GM21423 (cell line): ENCODE data around the gene LHPP.

ENCODE experiments used
- ATAC-seq: cut with Tn5 transposase; IDR thresholded peaks from one replicate; pipeline ENCODE4 v1.9.1; 2021; ENCODE audit warnings: mild to moderate bottlenecking, moderate library complexity; ENCODE audit not compliant: unreplicated experiment

Gene LHPP

GRCh38 chr10:124495162-124495561 lies 33.5 kb downstream of the LHPP start:
- ATAC-seq, result no peak

- no peak for ATAC-seq
Observed at GRCh38 chr10:124495725-124496124, 34.1 kb downstream of the LHPP start.

GRCh38 chr10:124496150-124496549 lies 34.5 kb downstream of the LHPP start:
- no peak for ATAC-seq

GRCh38 chr10:124496620-124497019 lies 35.0 kb downstream of the LHPP start:
- no peak for ATAC-seq

GRCh38 chr10:124497196-124497881 lies 35.7 kb downstream of the LHPP start:
- ATAC-seq, result no peak

DNA sequence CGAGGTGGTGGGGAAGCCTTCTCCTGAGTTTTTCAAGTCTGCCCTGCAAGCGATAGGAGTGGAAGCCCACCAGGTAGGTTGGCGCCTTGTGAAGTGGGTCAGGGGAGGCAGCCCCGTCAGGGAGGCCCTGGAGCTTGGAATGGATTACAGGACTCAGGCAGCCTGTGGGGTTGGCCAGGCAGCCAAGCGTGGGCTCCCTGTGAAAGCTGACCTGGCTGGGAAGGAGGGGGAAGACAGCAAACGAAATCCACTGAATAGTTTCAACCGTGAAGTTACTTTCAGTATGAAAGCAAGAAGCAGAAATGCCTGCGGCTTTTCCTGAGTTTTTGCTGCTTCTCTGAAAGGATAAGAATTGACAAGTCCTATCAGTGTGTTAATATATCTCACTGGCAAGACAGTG lies 36.4 kb downstream of the LHPP start:
- no peak for ATAC-seq

DNA sequence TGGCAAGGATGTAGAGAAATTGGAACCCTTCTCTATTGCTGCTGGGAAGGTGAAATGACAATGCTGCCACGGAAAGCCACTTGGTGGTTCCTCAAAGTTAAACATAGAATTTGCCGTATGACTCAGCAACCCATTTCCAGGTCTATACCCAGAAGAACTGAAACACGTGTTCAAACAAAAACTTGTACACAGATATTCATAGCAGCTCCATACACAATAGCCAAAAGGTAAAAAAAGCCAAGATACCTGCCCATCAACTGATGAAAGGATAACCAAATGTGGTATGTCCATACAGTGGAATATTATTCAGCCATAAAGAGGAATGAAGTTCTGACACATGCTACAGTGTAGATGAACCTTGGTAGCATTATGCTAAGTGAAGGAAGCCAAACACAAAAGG lies 39.1 kb downstream of the LHPP start:
- no peak for ATAC-seq

GRCh38 chr10:124504711-124505110 lies 43.1 kb downstream of the LHPP start:
- ATAC-seq, result no peak

GRCh38 chr10:124505279-124505678 lies 43.7 kb downstream of the LHPP start:
- ATAC-seq, result no peak

- no peak for ATAC-seq
Observed at GRCh38 chr10:124508070-124508667, 46.5 kb downstream of the LHPP start.

DNA sequence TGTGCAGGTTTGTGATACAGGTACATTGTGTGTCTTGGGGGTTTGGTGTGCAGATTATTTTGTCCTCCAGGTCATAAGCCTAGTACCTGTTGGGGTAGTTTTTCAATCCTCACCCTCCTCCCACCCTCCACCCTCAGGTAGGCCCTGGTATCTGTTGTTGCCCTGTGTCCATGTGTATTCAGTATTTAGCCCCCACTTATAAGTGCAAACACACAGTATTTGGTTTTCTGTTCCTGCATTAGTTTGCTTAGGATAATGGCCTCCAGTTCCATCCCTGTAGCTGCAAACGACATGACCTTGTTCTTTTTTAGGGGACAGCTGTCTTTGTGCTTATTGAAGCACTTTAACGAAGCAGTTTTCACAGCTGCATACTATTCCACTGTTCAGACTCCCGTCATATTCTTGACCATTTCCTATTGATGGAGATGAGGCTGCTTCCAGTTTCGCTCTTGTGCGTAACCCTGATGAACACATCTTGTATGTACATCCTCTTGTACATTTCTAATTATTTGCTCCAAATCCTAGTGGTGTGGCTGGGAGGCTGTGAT lies 47.4 kb downstream of the LHPP start:
- no peak for ATAC-seq

DNA sequence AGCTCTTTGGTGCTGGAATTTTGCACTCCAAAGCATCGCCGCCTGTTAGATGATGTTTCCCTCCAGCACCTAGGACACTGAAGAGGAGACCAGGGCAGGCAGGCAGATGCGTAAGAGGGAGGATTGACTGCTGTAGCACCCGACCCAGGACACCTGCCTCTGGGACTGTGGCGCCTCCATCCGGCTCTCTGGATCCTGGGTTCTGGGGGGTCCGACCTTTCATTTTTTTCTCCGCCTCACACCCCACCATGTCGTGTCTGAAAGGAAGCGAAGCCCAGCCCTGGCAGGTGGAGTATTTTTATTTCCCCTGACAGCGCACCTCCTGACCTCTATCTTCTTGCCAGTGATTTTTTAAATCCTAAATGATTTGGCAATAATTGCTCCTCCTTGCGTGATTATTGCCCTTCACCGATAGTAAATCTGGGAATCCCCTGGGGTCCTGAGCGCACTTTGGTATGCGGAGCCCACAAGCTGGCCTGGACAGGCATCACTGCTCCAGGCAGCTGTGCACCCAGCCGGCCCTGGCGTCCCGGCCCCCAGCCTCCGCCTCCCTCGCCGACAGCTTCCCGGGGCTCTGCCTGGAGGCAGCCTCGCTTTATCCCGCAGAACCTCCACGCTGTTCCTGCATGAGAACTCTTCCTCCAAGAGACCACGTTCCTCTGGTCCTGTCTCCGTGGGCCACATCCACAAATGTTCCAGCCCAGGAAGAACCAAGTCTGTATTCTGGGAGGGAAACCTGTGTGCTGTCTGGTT lies 48.4 kb downstream of the LHPP start:
- no peak for ATAC-seq

GRCh38 chr10:124510759-124511158 lies 49.1 kb downstream of the LHPP start:
- no peak for ATAC-seq

DNA sequence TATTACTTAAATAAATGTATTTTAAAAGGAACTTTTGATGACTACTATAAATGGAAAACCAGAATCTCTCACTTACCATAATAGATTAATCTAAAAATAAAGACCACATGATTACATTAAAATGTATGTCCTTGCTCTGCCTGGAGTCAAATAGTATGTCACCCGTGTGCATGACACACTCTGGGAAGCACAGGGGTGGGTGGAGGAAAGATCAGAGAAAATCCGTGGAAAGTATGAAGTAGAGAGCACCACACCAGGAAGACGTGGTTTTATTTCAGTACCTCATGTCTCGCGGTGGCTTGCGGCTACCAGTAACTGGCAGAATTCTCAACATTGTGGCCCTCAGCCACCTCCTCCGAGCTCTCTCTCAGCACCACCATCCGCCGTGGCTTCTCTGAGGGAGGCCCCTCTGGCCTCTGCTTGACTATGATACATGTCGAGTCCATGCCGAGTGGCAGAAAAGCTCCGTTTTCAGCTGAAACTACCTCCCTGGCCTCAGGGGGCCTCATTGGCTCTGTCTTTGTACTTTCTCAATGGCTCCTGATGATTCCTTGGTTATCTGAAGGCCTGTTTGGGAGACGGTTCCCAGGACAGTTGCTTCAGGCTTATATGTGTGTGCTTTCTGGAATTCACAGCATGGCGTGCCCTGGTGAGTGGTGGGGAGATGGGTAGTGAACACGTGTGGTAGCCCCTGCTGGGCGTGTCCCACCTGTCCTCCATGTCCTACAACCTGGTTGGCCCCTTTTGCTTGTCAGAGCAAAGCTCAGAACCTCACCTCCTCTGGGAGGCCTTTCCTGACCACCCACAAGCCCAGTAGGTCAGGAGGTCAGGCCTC lies 49.8 kb downstream of the LHPP start:
- no peak for ATAC-seq

GRCh38 chr10:124512040-124512428 lies 50.4 kb downstream of the LHPP start:
- ATAC-seq, result no peak

DNA sequence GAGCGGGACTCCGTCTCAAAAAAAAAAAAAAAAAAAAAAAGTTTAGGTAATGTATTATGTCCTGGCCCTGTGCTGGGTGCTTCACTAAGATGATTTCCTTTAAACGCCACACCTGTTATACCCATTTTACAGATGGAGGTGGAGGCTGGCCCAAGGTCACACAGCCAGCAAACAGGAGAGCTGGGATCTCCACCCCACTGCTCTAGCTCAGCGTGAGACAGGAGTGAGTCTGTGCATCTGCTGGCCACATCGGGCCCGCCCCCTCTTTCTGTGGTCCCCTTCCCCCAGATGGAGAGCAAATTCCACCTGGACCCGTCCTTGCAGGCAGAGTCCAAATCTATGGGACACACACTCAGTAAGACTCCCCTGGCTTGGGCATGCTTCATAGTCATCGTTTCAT lies 51.0 kb downstream of the LHPP start:
- no peak for ATAC-seq

DNA sequence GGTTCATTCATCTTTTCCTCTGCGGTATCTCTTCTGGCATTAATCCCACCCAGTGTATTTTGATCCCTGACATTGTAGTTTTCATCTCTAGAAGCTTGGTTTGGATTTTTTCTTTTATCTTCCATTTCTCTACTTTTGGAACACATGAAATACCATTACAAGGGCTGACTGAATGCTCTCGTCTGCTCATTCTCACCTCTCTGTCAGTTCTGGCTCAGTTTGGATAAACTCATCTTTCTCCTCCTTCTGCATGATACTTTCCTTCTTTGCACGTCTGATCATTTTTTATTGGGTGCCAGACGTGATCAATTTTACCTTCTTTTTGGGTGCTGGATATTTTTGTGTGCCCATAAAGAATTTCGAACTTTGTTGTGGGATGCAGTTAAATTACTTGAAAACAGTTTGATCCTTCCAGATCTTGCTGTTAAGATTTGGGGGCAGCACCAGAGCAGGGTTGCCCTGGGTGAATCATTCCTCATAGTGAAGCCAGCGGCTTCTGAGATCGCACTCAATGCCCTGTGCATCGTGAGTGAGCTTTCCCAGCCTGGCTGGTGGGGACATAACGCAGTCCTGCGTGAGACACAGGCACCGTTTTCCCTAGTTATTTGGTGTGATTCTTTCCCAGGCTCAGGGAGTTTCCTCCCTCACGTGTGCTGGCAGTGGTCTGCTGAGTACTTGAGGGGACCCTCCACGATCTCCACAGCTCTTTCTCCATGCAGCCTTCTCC lies 53.8 kb downstream of the LHPP start:
- no peak for ATAC-seq

DNA sequence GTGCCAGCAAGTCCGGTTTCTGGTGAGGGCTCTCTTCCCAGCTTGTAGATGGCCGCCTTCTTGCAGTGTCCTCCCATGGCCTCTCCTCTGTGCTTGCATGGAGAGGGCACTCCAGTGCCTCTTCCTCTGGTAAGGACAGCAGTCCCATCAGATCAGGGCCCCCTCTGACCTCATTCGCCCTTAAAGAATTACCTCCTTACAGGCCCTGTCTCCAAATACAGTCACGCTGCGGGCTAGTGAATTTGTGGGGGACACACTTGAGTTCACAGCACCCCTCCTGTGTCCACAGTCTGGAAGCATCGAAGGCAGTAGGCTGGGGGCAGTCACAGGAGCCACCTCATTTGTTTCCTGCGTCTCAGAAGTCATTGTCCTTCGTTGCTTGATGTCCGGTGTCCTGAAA lies 54.6 kb downstream of the LHPP start:
- no peak for ATAC-seq

GRCh38 chr10:124516746-124517397 lies 55.2 kb downstream of the LHPP start:
- no peak for ATAC-seq

DNA sequence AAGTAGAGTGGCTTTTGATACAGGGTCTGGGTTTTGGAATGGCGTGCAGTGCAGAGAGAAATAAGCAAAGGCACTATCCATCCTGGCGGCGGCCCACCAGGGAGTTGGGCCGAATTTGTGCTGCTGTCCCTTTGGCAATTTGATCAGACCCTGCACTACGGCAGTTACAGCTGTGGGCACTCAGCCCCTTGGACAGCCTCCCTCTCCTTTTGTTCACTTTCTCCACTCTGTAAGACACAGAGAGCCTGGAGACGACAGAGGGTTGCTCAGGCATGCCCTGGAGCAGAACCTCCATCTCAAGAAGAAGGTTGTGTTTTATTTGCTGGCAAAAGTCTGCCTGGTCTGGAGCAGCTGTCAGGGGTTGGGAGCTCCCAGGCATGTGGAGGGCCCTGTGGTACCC lies 55.8 kb downstream of the LHPP start:
- no peak for ATAC-seq
